ENCODE results near the gene KLHL30.

KLHL30 gene

GRCh38 chr2:238138331-238139195 is at the start of gene KLHL30:
Gene KLHL30, plus strand, starts transcription at chr2:238138668. Its CDS starts 2,087 bp downstream, at chr2:238140755.
- DNase-seq, result no peak

- no peak for DNase-seq
Observed at GRCh38 chr2:238090887-238091286, 47.6 kb upstream of the KLHL30 start.

- DNase-seq, result peak; percentile 5
Observed at GRCh38 chr2:238091436-238092060, 46.9 kb upstream of the KLHL30 start.

- peak; percentile 6 for DNase-seq
Observed at GRCh38 chr2:238092486-238093035, 45.9 kb upstream of the KLHL30 start.

- peak; percentile 7 for DNase-seq
Observed at GRCh38 chr2:238093181-238094140, 45.0 kb upstream of the KLHL30 start.

- DNase-seq, result peak; percentile 7
Observed at GRCh38 chr2:238094438-238095022, 43.9 kb upstream of the KLHL30 start.

GRCh38 chr2:238095143-238095542 is 43.3 kb upstream of the KLHL30 start:
- no peak for DNase-seq

GRCh38 chr2:238096311-238097011 is 42.0 kb upstream of the KLHL30 start:
- DNase-seq, result peak; percentile 7

- DNase-seq, result peak; percentile 5
Observed at GRCh38 chr2:238097201-238097987, 41.1 kb upstream of the KLHL30 start.

- DNase-seq, result peak; percentile 15
Observed at GRCh38 chr2:238097988-238098871, 40.2 kb upstream of the KLHL30 start.

- DNase-seq, result peak; percentile 8
Observed at GRCh38 chr2:238098901-238099713, 39.4 kb upstream of the KLHL30 start.

GRCh38 chr2:238099714-238100048 is 38.8 kb upstream of the KLHL30 start:
- DNase-seq, result peak; percentile 9

- peak; percentile 14 for DNase-seq
Observed at GRCh38 chr2:238100049-238100820, 38.2 kb upstream of the KLHL30 start, which contains the start of gene ESPNL. Gene ESPNL, plus strand, starts transcription at chr2:238100340. Its CDS starts 80 bp downstream, at chr2:238100420.

GRCh38 chr2:238100821-238101771 is 37.4 kb upstream of the KLHL30 start:
- peak; percentile 11 for DNase-seq

- DNase-seq, result peak; percentile 12
Observed at GRCh38 chr2:238101891-238102841, 36.3 kb upstream of the KLHL30 start.

GRCh38 chr2:238102865-238103264 is 35.6 kb upstream of the KLHL30 start:
- DNase-seq, result peak; percentile 5

Data from activated CD8-positive, alpha-beta memory T cell treated with anti-CD3 and anti-CD28 coated beads, Interleukin-2, amount 50 U/mL, for 4 hours (primary cell).